Measurements from ENCODE around the gene MEIOSIN.

DNA sequence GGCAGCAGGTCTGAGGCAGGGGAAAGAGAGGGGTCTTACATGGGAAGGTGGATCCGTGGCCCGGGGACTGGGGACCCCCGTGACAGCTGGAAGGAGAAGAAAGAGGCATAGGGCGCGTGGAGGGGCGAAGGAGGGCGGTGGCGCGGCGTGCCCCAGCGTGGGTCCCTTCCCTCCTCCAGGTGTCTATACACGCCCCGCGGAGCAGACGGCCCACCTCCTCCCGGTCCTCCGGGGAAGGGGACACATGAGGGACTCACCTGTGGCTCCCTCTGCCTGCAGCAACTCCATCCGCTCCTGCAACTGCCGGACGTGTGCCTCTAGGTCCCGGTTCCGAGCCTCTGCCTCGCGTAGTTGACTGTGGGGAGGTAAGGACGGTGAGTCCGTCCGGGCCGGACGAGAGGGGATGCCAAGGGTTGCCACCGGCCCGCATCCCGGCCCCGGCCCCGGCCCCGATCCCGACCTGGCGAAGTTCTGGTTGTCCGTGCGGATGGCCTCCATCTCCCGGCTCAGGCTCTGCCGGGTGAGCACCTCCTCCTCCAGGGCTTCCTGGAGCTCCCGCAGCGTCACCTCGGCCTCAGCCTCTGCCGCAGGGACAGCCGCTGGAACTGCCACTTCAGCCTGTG lies 38.2 kb downstream of the MEIOSIN start:
- TF ChIP-seq, protein P1, sequence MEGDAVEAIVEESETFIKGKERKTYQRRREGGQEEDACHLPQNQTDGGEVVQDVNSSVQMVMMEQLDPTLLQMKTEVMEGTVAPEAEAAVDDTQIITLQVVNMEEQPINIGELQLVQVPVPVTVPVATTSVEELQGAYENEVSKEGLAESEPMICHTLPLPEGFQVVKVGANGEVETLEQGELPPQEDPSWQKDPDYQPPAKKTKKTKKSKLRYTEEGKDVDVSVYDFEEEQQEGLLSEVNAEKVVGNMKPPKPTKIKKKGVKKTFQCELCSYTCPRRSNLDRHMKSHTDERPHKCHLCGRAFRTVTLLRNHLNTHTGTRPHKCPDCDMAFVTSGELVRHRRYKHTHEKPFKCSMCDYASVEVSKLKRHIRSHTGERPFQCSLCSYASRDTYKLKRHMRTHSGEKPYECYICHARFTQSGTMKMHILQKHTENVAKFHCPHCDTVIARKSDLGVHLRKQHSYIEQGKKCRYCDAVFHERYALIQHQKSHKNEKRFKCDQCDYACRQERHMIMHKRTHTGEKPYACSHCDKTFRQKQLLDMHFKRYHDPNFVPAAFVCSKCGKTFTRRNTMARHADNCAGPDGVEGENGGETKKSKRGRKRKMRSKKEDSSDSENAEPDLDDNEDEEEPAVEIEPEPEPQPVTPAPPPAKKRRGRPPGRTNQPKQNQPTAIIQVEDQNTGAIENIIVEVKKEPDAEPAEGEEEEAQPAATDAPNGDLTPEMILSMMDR (IDR thresholded peaks at IDR 0.05; ENCODE audit: low read depth, low read length, poor library complexity, severe bottlenecking): no peak
- TF ChIP-seq EZH2phosphoT487 (IDR thresholded peaks at IDR 0.05; ENCODE audit: borderline replicate concordance, low read length): no peak
